Islet of Langerhans (tissue), 1 donor: ENCODE measurements around the gene ROS1.

Source experiments
- FAIRE-seq: peaks from one replicate; lab custom pipeline; 2011; peaks lifted over from hg19 to GRCh38; lab: Jason Lieb, UNC

The ROS1 gene

DNA sequence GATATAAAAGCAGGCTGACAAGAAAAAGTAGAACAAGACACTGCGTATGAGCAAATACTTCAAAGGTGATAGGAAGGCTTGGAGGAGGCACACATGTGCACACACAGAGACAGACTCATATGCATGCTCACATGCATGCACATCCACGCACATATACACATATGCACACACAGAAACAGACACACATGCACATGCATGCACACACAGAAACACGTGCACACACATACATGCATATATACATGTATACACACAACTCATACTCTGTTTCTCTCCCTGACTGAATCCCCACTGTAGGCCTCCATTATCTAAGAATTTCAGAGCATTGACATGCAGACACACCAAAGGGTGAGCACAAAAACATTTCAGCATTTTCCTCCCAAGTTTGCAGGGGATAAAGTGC is 116.7 kb downstream of the ROS1 start:
- no peak for FAIRE-seq

DNA sequence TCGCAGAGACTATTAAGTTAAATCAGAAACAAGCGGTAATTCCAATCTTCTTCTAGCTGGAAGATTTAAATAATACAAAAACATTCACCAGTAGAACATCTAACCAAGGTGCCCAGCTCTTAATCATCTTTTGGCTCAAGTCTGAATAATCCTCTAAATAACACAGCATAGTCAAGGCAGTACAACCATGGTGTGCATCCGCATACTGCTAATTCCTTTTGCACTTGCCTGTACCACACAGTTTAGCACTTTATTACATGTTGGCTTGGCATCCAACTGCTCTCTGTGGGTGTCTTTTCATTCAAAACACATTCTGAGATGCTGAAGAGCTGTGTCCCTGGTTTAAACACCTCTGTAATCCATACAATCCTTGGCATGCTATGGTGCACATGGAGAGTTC is 118.1 kb downstream of the ROS1 start:
- FAIRE-seq: no peak

DNA sequence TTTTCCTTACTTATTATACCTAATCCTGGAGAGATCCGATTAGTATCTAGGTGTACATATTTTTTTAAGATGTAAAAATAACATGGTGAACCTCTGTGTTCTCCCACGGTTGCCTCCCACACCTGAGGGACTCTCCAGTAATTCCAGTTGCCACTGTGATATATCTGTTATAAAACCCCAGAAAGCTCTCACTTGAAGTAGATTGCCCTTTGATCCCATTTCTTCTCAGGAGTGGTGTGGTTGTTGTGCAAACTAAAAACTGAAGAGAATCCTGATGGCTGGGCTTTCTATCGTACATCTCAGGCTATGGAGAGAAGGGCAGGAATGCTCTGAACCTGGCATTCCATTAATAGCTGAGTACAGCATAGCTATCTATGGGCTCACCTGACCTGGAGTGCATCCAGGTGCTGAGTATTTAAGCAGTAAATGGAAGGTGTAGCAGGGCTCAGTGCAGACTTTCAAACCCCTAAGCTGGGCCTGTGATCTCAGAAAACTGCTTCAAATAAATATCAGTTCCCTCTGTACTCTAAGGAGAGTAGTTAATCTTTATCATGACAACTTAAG is 119.4 kb downstream of the ROS1 start:
- FAIRE-seq: no peak

DNA sequence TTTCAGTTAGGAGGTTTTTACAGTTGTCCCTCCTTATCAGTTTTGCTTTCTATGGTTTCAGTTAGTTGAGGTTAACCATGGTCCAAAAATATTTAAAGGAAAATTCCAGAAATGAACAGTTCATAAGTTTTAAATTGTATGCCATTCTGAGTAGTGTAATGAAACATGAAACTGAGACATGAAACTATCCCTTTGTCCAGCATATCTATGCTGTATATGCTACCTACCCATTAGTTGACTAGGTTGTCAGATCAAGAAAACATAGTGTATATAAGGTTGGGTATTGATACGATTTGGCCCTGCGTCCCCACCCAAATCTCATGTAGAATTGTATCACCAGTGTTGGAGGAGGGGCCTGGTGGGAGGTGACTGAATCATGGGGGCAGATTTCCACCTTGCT is 121.3 kb downstream of the ROS1 start:
- no peak for FAIRE-seq

DNA sequence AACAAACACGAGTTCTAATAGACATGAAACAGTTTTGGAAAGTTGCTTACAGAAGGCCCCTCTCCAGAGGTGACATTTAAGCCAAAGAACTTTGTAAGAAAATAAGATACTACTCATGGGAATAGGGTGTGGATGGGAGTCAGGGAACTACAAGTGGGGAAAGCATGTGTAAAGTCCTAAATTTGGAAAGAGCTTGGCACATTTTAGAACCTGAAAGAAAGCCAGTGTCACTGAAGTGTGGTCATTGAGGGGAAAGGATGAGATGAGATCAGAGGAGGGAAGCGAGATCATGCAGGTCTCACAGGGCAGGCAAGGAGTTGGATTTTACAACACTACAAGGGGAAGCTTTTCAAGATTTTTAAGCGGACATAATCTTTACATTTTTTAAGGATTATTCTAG is 122.4 kb downstream of the ROS1 start:
- no peak for FAIRE-seq

DNA sequence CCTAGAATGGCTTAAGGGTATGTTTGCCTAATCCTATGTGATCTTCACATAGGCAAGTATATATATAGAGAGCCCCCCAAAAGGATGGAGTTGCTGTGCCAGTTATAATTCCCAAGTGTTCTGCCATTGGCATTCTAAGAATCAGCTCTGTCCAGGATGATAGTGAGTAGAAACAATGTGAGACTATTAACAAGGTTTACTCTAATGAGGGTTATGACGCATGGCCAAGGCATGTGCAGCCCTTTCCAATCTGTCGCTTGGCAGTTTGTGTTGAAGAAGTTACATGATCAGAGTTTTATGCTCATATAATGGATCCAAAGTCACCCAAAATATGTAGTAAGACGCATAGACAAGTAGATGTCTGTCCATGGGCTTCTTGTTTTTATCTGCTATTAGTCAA is 126.8 kb downstream of the ROS1 start:
- no peak for FAIRE-seq

DNA sequence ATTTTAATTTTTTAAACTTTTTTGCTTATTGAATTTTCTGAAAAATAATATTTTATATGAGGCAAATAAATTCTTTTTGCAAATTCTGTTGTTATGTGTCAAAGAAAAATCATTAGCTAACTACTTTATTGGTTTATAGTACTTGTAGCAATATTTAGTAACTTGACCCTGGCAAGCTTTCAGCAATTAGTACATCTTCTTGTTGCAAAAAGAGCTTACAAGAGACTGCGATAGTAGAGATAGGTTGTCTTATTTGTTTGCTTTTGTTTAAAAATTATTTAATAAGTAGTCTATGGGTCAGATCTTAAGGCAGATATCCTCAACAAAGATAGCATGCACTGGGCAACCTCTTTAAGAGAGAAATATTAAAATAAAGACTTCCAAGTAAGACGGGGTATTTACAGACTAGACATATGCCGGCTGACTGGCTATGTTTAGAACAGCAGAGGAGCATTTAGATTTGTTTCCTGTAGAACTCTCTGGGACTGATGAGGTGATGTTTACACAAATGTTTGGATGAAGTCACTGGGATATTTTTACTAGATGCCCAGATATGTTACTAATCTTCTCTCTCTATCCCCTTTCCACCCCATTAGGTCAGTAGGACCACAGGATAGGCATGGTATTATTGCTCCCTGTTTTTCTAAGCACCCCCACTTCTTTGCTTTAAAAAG is 135.4 kb downstream of the ROS1 start:
- FAIRE-seq: peak; percentile 24

DNA sequence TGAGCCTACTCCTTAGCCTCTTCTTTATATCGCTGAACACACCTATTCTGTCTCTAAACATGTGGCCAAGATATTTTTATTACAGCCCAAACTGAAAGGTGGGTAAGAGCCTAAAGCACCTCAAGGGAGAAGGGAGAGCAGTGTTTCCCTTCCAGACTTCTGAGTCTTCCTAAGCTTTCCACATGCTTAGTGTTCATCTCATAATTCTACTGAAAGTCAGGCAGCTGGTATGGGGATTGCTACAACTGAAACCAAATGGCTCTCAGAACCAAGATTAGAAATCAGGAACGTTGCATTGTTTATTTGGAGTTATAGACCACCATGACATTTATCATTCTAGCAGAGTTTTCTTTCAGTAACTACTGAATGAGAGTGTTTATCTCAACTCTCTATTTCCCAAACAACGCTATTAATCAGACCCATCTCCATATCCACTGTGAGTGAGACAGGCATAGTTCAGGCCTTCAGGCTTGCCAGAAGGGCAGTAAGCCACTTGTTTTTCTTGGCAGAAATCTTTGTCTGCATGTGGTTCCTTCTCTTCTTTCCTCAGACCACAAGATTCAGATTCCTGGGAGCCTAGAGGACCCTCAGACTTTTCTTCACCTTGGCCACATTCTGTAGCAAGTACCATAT is 137.5 kb downstream of the ROS1 start:
- no peak for FAIRE-seq

DNA sequence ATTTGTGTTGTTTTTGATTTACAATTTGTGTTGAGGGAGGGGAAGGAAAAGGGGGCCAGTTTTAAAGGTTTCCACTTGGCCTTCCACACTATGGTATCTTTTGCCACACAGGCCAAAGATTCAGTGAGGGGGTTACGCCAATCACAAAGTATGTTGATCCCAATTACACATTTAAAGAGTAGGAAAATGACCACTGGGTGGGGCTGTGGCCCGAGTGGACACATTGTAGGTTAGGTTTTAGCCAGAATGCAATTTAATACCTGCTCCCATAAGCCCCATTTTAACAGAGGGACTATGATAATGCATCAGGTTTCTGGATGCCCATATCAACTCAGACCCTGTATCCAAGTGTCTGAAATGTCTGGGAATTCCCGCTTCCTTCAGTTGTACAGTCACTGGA is 144.8 kb downstream of the ROS1 start:
- no peak for FAIRE-seq

DNA sequence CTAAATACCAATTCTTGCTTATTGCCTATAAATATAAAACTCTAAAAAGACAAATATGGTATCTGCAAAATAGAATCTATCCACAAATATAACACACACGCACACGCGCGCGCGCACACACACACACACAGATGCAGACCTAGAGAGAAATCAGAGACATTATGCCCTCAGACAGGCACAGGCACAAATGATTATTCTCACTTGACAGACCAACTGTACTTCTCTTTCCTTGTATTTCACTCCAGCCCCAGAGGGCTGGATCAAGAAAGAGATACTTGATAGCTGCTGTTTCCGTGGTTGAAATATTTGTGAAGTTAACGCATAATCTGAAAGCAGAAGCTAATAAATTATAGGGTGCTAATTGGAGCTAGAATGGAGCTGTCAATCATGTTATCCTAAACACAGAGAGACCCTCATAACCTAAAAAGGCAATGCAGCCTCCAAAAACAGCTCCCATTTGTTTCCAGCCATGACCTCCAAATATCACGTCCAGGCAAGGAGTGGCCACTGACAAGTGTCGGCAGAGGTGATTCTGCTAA is 148.9 kb downstream of the ROS1 start:
- no peak for FAIRE-seq

DNA sequence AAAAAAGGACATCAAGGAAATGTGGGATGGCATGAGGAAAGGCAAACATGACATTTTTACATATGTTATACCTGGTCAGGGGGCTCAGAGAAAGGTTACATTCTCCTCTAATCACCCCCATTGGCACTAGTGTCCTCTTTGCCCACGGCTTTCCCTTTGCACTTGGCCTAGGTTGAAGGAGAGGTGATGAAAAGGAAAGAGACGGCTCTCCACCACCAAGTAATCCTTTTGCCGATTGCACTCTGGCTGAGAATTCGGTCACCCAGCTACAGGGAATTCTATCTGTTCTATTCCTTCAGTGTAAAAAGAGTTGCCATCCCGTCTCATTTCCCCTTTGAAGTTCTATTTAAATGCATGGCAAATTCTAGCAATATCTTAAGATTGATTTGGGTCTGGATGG is 150.0 kb downstream of the ROS1 start:
- no peak for FAIRE-seq

DNA sequence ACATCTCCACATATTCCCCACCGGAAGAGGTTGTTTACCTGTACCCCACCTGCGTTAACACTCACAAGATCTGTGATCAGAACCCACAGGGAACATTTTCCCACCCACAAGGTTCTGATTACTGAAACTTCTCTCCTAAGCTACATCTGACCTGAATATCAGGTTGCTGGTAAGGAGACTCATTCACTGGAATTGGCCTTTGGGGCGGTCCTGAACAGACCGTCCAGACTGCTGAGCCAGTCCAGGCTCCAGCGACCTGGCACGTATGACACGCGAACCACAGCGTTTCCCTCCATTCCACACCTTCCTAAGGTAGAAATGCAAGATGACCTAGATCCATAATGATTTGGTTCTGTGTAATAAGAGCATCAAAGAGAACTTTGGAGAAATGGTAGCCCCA is 150.5 kb downstream of the ROS1 start:
- FAIRE-seq: no peak

DNA sequence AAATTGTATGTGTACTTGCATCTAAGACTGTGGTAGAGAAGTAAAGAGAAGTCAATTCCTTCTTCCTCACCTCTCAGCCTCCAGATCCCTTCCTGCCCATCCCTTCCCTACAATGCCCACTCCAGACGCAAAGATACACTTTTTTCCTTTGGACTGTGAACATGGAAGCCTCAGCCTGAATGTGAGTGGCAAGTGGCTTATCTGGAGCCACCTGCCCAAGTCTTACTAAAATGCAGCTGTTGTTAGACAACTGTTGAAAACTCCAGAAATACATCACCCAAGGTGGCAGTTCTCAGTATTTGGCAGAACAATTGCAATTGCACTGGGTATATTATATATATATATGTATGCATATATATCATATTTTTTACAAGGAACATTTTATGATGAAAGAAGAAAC is 152.9 kb downstream of the ROS1 start:
- no peak for FAIRE-seq

DNA sequence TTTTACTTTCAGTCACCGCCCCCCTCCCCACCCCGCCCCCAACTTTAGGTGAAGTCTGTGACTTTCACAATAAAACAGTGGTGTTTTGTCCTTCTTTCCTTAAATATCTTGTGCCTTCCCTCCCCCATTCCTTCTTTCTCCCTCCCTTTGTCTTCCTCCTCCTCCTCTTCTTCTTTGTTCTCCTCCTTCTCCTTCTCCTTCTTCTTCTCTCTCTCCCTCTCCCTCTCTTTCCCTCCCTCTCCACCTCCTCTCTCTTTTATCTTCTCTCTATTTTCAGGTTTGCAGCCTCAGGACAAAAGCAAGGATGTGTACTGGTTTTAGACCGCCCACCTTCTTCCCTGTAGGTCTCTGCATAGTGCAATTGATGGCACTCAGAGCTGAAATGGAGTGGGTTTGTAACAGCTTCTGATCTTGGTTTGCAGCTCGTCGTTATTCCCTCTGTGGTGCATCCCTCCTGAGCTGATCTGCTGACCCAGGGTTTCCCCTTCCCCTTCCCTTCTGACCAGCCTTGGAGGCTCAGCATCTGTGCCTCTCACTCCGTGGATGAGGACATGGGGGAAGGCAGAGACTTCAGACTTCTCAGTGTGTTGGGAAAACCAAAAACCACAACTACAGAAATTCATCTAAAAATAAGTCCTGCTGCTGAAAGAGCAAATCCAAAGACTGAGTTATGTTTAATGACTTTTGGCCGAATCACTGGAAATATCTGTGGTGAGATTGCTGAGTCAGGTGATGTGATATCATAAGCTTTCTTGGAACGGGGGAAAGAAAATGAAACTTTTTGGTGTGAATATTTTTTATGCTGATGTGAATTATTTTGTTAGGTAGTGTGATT is 153.5 kb downstream of the ROS1 start:
- FAIRE-seq: no peak

DNA sequence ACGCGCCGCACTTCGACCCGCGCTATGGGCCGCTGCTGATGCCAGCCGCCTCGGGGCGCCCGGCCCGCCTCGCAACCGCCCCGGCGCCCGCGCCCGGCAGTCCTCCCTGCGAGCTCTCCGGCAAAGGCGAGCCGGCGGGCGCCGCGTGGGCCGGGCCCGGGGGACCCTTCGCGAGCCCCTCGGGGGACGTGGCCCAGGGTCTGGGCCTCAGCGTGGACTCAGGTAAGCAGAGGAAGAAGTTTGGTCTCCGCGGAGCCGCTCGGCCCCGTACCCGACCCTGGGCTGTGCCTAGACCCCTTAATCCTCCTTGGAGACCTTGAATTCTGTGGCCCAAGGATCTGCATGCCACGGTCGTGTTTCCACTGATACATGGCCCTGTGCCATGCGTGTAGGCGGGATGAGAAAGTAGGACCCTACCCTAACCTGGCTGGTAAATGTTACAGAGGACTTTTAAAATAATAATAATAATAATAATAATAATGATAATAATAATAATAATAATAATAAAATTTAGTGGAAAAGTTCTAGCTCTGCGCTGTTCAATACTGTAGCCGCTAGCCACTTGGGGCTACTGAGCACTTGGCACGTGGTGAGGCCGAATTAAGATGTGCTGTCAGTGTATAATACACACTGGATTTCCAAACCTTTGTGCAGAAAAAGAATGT is 154.8 kb downstream of the ROS1 start:
- FAIRE-seq: no peak

DNA sequence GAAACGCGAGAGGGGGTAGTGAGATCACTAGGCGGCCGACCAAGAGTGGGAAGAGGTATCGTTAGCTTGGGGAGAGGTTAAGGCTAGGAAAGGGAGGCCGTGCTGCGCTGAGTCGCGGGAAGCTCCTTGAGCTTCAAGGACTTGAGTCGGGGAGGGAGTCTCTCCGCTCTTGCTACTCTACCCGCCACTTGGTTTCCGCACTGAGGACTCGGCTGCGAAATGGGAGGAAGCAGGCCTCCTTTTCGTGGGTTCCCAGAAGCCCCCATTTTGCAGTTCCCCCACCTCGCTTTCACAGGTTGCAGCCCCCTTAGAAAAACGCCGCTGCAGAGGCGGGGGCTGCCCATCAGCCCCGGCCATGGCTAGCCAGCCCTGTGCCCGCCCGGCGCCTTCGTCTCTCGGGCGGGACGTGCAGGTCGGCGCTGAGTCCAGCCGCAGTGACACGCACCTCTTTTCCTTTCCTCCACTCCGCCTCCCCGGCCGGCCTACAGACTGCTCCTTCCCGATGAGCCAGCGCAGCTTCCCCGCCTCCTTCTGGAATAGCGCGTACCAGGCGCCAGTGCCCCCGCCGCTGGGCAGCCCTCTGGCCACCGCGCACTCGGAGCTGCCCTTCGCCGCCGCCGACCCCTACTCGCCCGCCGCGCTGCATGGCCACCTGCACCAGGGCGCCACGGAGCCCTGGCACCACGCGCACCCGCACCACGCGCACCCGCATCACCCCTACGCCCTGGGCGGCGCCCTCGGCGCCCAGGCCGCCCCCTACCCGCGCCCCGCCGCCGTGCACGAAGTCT is 155.5 kb downstream of the ROS1 start:
- FAIRE-seq: no peak

DNA sequence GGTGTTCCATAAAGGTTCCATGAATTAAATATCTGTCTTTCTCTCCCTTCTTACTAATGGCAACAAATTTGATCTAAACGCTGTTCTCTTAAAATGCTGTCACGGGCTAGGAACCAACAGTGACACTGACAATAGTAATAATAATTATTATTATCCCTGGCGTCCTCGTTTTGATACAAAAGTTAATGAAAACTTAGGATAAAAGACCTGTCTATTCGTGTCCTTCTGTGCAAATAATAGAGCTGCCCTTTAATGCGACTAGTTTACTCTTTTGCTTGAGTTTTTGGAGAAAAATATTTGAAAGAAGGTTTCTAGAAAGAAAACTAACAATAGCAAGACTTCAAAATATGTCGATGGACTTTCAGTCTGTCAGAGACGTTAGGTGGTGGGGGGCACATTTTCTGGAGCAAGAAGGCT is 156.1 kb downstream of the ROS1 start:
- no peak for FAIRE-seq

DNA sequence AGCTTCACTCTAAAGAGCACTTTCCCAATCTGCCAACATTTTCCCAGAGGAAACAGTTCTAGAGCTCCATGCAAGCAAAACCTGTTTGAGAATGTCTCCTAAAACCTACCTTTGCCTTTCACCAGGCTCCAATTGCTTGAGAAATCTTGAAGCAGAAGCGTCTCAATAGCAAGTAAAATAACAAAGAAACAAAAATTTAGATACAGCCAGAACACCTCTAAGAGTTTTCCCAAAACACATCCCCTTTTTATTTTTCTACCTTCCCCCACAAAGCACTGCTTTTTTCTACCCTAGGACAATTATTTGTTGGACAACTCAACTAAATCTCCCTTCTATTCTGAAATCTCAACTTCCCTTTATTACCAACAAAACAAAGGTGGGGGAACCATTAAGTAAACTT is 156.8 kb downstream of the ROS1 start:
- no peak for FAIRE-seq

DNA sequence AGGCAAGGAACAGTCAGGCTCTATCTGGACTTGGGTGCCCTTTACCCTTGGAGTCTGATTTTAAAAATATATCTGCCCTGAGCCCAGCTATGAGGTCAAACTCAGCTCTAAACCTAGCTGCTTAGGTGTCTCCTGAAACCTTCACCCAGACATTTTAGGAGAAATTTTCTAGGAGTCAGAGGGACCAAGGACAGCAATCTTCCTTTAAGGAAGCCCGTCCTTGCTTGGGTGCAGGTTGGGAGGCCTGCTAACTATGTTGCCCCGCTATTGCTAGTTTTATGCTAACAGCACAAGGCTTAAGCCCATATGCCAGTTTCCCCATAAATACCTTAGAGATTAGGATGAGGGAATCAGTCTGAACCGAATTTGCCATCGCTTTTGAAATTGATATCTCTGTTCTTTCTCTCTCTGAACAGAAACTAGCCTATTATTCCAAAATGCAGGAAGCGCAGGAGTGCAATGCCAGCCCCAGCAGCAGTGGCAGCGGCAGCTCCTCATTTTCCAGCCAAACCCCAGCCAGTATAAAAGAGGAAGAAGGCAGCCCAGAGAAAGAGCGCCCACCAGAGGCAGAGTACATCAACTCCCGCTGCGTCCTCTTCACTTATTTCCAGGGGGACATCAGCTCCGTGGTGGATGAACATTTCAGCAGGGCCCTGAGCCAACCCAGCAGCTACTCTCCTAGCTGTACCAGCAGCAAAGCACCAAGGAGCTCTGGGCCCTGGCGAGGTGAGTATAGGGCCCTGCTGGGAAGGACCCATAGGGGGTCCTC is 157.8 kb downstream of the ROS1 start:
- no peak for FAIRE-seq

DNA sequence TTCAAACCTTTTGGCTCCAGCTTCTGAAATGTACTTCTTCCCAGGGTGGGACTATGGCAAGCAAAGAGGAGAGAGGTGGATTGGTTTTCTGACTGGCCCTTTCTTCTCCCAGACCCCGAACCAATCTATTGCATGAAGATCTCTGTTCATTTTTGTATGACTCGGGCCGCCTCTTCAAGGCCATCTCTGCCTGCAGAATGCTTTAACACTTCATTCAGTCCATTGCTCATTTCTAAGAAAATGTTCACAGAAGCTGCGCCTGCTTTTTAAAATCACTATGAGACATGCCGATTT is 158.7 kb downstream of the ROS1 start:
- no peak for FAIRE-seq
